Caki2 (cell line): Measurements from ENCODE around the gene CALHM6. TPM values are rescaled to one million over a fixed set of nuclear protein-coding genes. Genes with fewer than 3 reads are reported as not detected.

Experiments used
- DNase-seq: peaks from one replicate; pipeline ENCODE4 v3.0.0-alpha.2; 2015; ENCODE audit warnings: low read depth
- in situ Hi-C: cut with HindIII; loops from 2 replicates; pipeline ENCODE4 v1.10.0; 2016; ENCODE audit warnings: low sequenced_read_pairs, low pct_unique_long_range_greater_than_20kb, mixed read lengths
- total RNA-seq: library from RNA; depleted of rRNA; stranded (reverse); fragments of >200 nt; shearing (Covaris generic); gene quantifications from 2 replicates; pipeline ENCODE4 v1.2.3, GENCODE V29; 2014; ENCODE audit warnings: low replicate concordance

The CALHM6 gene
- total RNA-seq, 1 experiment from 2014 or later, result not detected

GRCh38 chr6:116443105-116443504 lies 18.1 kb upstream of the CALHM6 start:
- in situ Hi-C loops, result no loop called here
- no peak for DNase-seq

DNA sequence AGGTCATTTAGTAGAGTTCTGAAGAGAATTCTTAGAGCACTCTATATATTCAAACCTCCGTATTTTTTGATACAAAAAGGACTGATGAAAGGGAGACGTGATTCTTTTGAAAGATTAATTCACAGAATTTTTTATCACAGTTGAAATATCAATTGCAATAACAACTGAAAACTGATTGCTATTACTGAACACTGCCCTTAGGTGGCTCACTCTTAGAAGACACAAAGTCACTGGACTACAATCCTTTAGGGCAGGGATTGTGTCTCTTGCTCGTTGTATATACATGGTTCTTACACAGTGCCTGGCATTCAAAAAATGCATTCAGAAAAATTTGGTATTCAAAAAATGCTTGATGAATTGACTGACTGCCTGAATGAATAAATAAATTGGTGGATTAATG lies 17.1 kb upstream of the CALHM6 start:
- in situ Hi-C loops, result no loop called here
- no peak for DNase-seq

DNA sequence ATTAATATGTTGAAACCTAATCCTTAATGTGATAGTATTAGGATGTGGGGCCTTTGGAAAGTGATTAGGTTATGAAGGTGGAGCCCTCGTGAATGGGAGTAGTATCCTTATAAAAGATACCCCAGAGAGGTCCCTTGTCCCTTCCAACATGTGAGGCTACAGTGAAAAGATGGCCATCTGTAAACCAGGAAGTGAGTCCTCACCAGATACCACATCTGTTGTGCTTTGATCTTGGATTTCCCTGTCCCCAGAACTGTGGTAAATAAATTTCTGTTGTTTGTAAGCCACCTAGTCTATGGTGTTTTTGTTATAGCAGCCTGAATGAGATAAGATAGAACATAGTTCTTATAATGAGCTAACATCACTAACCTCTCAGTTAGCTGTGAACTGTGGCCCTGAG lies 16.6 kb upstream of the CALHM6 start:
- no peak for DNase-seq
- in situ Hi-C loops, result no loop called here

DNA sequence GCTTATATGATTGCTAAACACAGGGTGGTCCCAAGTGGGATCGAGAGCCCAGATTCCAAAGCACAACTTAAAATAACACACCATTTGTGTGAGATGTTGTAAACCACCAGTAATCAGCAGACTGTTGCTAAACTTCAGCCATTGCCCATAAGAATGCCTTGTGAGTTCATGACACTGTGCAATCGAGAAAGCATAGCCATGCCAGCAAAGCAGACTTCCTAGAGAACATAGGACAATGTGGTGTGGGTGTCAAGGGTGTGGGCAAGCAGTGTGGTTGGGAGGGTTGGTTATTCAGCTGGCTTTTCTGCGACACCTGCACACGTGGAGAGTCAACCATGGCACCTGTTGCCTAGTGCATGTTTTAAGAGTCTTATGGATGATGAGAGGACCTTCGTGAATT lies 16.1 kb upstream of the CALHM6 start:
- DNase-seq, result no peak
- in situ Hi-C loops, result no loop called here

- in situ Hi-C loops, result no loop called here
- peak; percentile 19 for DNase-seq
Observed at GRCh38 chr6:116446399-116446798, 14.8 kb upstream of the CALHM6 start.

GRCh38 chr6:116447052-116447451 lies 14.1 kb upstream of the CALHM6 start:
- in situ Hi-C loops, result no loop called here
- no peak for DNase-seq

DNA sequence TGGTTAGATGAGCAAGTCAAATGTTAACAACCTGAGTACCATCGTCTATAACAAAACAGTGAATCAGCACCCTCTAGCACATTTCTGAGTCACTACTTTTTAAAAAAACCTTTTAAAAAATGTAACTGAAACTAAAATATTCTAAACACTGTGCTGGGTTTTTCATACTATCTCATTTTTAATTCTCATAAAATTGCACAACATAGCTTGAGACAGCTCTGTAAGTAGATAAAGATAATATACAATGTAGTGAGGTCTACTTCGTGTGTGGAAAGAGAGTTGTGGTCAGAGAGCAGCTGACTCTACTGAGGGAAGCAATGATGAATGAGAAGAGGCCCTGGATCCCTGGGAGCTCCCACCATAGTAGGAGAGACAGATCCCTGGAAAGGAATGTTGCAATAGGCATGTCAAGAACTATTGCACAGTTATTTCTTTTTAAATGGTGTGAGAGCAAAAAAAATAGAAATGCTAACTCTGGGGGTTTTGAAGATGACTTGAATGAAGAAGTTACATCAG lies 13.6 kb upstream of the CALHM6 start:
- DNase-seq, result peak; percentile 58
- in situ Hi-C loops, result no loop called here

- DNase-seq, result no peak
- in situ Hi-C loops, result no loop called here
Observed at GRCh38 chr6:116449565-116449964, 11.6 kb upstream of the CALHM6 start.

- in situ Hi-C loops, result no loop called here
- no peak for DNase-seq
Observed at GRCh38 chr6:116450185-116450710, 10.9 kb upstream of the CALHM6 start.

- DNase-seq, result no peak
Observed at GRCh38 chr6:116450769-116451740, 10.1 kb upstream of the CALHM6 start.

GRCh38 chr6:116451916-116452315 lies 9.3 kb upstream of the CALHM6 start:
- DNase-seq, result no peak

More at GRCh38 chr6:116450769-116451740, 10.1 kb upstream of the CALHM6 start:
- in situ Hi-C loops, result no loop called here

GRCh38 chr6:116452531-116452930 lies 8.6 kb upstream of the CALHM6 start:
- DNase-seq, result no peak
- in situ Hi-C loops, result no loop called here

More at GRCh38 chr6:116451916-116452315, 9.3 kb upstream of the CALHM6 start:
- in situ Hi-C loops, result no loop called here

DNA sequence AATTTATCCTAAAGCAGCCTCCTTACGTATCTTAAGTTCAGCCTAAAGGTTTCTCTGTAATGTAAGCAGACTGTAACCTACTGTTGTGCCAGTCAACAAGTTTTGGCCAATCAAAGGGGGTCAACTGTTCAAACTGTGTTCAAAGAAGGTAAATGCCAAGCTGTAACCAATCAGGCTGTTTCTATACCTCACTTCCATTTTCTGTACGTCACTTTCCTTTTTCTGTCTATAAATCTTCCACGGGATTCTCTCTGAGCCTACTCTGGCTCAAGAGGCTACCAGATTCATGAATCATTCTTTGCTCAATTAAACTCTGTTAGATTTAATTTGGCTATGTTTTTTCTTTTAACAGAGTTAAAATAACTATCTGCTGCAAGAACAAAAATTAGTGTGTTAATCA lies 5.1 kb upstream of the CALHM6 start:
- no peak for DNase-seq
- in situ Hi-C loops, result no loop called here

DNA sequence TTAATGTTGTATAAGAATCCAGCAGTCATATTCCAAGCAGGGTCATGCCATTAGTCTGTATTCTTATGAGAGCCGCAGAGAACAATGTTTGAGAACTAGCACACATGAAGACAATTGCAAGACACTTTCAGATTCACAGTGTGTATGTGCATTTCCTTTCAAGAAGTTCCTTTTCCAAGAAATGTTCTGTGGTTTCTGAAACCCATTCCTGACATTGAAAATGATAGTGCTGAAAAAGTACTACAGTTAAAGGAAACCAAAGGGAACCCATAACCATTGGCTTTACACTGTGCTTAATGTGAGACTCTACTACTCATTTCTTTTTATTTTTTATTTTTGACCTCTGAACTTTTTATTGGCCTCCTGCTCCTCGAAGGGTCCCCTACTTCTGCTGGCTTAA lies 4.2 kb upstream of the CALHM6 start:
- no peak for DNase-seq
- in situ Hi-C loops, result no loop called here

- no peak for DNase-seq
Observed at GRCh38 chr6:116458264-116458663, 2.9 kb upstream of the CALHM6 start.

DNA sequence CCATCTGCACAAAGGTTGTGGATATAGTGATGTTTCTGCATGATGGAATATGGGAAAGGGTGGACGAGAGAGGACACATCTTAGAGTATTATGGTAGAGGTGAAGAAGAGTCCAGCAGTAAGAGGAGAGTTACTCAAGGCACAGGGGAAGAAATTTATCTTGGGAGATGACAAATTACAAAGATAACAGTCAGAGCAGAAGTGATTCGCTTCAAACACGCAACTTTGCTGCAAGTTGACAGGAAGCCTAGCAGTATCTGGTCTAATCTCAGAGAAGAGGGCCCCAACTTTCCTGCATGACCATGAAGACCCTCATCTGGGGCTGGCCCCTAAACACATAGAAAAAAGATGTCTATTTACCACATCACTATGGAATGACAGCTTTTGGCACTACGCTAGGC lies 1.2 kb upstream of the CALHM6 start:
- in situ Hi-C loops, result no loop called here

More at GRCh38 chr6:116458264-116458663, 2.9 kb upstream of the CALHM6 start:
- in situ Hi-C loops, result no loop called here

GRCh38 chr6:116461932-116462885 lies 1.0 kb downstream of the CALHM6 start:
- DNase-seq, result no peak
- in situ Hi-C loops, result no loop called here

More for the DNA sequence above, 1.2 kb upstream of the CALHM6 start:
- DNase-seq, result no peak

GRCh38 chr6:116463301-116463700 lies 2.1 kb downstream of the CALHM6 start:
- in situ Hi-C loops, result no loop called here

More at GRCh38 chr6:116463301-116463700, 2.1 kb downstream of the CALHM6 start:
- DNase-seq, result no peak
